ENCODE measurements around the gene STK26. TPM values are rescaled to one million over a fixed set of nuclear protein-coding genes. Genes with fewer than 3 reads are reported as not detected.

Gene STK26
- polyA plus RNA-seq, 3 donors, result 11.7 to 25.1 (median 22.2) TPM

- H3K4me1 Mint-ChIP-seq, result peaks cover 3% of the 10 kb centered on the region
- H3K27me3 Mint-ChIP-seq (ENCODE audit: low read depth in 3 of 3), result peaks cover 0 to 17% (median 0%) of the 10 kb centered on the region in 3 donors
- Histone ChIP-seq H3K36me3 (replicated peaks in 1 of 2; ENCODE audit: control insufficient read depth in 1 of 2, insufficient read depth in 2 of 2, low read length in 2 of 2) (peaks cover 6 to 19% of the 10 kb centered on the region in 2 donors), H3K27ac (ENCODE audit: low read depth in 1 of 2, low read length in 2 of 2) (no peak overlapping the region), H3K9me3 (replicated peaks in 1 of 2; ENCODE audit: control insufficient read depth in 1 of 2, insufficient read depth in 1 of 2, low read length in 2 of 2) (no peaks in the 10 kb centered on the region), H3K79me2 (ENCODE audit: insufficient read depth, low read length) (peaks cover 31% of the 10 kb centered on the region), H3K4me1 (ENCODE audit: control insufficient read depth in 1 of 2, insufficient read depth in 2 of 2, low read length in 2 of 2) (no peaks in the 10 kb centered on the region), H2AFZ (ENCODE audit: insufficient read depth, low read depth, low read length, poor library complexity, severe bottlenecking) (no peak overlapping the region), H4K20me1 (ENCODE audit: insufficient read depth, low read length) (peaks cover 3% of the 10 kb centered on the region), H3K9ac (ENCODE audit: insufficient read depth, low read length, poor library complexity, severe bottlenecking) (no peak overlapping the region), H3K4me2 (replicated peaks; ENCODE audit: extremely low read depth, low read length, poor library complexity, severe bottlenecking) (no peak overlapping the region), H3K4me3 (replicated peaks in 1 of 3; ENCODE audit: low read depth in 2 of 3, low read length in 3 of 3) (no peak overlapping the region), H3K27me3 (ENCODE audit: control insufficient read depth in 2 of 2, insufficient read depth in 2 of 2, low read length in 2 of 2) (peaks cover 0 to 15% of the 10 kb centered on the region in 2 donors)
- H3K9me3 Mint-ChIP-seq, result peaks cover 0 to 2% (median 0%) of the 10 kb centered on the region in 7 donors
- TF ChIP-seq, protein P1, sequence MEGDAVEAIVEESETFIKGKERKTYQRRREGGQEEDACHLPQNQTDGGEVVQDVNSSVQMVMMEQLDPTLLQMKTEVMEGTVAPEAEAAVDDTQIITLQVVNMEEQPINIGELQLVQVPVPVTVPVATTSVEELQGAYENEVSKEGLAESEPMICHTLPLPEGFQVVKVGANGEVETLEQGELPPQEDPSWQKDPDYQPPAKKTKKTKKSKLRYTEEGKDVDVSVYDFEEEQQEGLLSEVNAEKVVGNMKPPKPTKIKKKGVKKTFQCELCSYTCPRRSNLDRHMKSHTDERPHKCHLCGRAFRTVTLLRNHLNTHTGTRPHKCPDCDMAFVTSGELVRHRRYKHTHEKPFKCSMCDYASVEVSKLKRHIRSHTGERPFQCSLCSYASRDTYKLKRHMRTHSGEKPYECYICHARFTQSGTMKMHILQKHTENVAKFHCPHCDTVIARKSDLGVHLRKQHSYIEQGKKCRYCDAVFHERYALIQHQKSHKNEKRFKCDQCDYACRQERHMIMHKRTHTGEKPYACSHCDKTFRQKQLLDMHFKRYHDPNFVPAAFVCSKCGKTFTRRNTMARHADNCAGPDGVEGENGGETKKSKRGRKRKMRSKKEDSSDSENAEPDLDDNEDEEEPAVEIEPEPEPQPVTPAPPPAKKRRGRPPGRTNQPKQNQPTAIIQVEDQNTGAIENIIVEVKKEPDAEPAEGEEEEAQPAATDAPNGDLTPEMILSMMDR (IDR thresholded peaks at IDR 0.05), result no peak
- DNase-seq, result no peak
- peaks cover 15 to 25% of the 10 kb centered on the region in 2 donors for H3K36me3 Mint-ChIP-seq
- H3K4me3 Mint-ChIP-seq, result no peak overlapping the region
- intact Hi-C loops (cut with micrococcal nuclease), result no loop called here
- H3K27ac Mint-ChIP-seq, result no peak overlapping the region
- WGBS (ENCODE audit: insufficient coverage), result no CpG with 5 or more reads among the region's 4 CpGs
These were observed 34.9 kb downstream of the STK26 start for GRCh38 chrX:132058050-132058449.

- no peak overlapping the region for H3K27ac ChIP-seq (ENCODE audit: low read depth in 1 of 2, low read length in 2 of 2)
- peaks cover 3% of the 10 kb centered on the region for H4K20me1 ChIP-seq (ENCODE audit: insufficient read depth, low read length)
- no peak overlapping the region for H2AFZ ChIP-seq (ENCODE audit: insufficient read depth, low read depth, low read length, poor library complexity, severe bottlenecking)
- H3K27me3 ChIP-seq (ENCODE audit: control insufficient read depth in 2 of 2, insufficient read depth in 2 of 2, low read length in 2 of 2), result peaks cover 0 to 19% of the 10 kb centered on the region in 2 donors
- intact Hi-C loops (cut with micrococcal nuclease), result no loop called here
- no peak overlapping the region for H3K9ac ChIP-seq (ENCODE audit: insufficient read depth, low read length, poor library complexity, severe bottlenecking)
- Mint-ChIP-seq H3K36me3 (peaks cover 18 to 25% of the 10 kb centered on the region in 2 donors), H3K27me3 (ENCODE audit: low read depth in 3 of 3) (peaks cover 0 to 17% (median 0%) of the 10 kb centered on the region in 3 donors), H3K27ac (no peak overlapping the region), H3K4me3 (no peak overlapping the region), H3K4me1 (no peaks in the 10 kb centered on the region), H3K9me3 (peaks cover 0 to 2% (median 0%) of the 10 kb centered on the region in 7 donors)
- DNase-seq, result no peak
- no peak overlapping the region for H3K4me2 ChIP-seq (replicated peaks; ENCODE audit: extremely low read depth, low read length, poor library complexity, severe bottlenecking)
- no peaks in the 10 kb centered on the region for H3K4me1 ChIP-seq (ENCODE audit: control insufficient read depth in 1 of 2, insufficient read depth in 2 of 2, low read length in 2 of 2)
- H3K4me3 ChIP-seq (replicated peaks in 1 of 3; ENCODE audit: low read depth in 2 of 3, low read length in 3 of 3), result no peak overlapping the region
- TF ChIP-seq, protein P1 (IDR thresholded peaks at IDR 0.05), result no peak
- peaks cover 6 to 19% of the 10 kb centered on the region in 2 donors for H3K36me3 ChIP-seq (replicated peaks in 1 of 2; ENCODE audit: control insufficient read depth in 1 of 2, insufficient read depth in 2 of 2, low read length in 2 of 2)
- H3K9me3 ChIP-seq (replicated peaks in 1 of 2; ENCODE audit: control insufficient read depth in 1 of 2, insufficient read depth in 1 of 2, low read length in 2 of 2), result no peaks in the 10 kb centered on the region
- no CpG with 5 or more reads among the region's 2 CpGs for WGBS (ENCODE audit: insufficient coverage)
- H3K79me2 ChIP-seq (ENCODE audit: insufficient read depth, low read length), result peaks cover 29% of the 10 kb centered on the region
These were observed 35.9 kb downstream of the STK26 start for GRCh38 chrX:132058975-132059374.

All from CD14-positive monocyte (primary cell).